ENCODE data around the gene DCD.

The DCD gene

GRCh38 chr12:54631551-54631950, 16.6 kb downstream of the DCD start:
- Mint-ChIP-seq H3K4me1 (peaks cover 6% of the 10 kb centered on the region), H3K9me3 (peaks cover 4% of the 10 kb centered on the region), H3K36me3 (no peaks in the 10 kb centered on the region), H3K27ac (no peak overlapping the region), H3K4me3 (no peak overlapping the region)
- ATAC-seq (no peak), DNase-seq (ENCODE audit: low spot score in 2 of 2) (no peak)

- H3K4me3 Mint-ChIP-seq = no peak overlapping the region
- DNase-seq (ENCODE audit: low spot score in 2 of 2) (no peak), ATAC-seq (no peak)
- no peaks in the 10 kb centered on the region for H3K36me3 Mint-ChIP-seq
- H3K9me3 Mint-ChIP-seq = peaks cover 5% of the 10 kb centered on the region
- peaks cover 6% of the 10 kb centered on the region for H3K4me1 Mint-ChIP-seq
- H3K27ac Mint-ChIP-seq = no peak overlapping the region
Measured at GRCh38 chr12:54629925-54630324, 18.2 kb downstream of the DCD start.

- H3K4me3 Mint-ChIP-seq = no peak overlapping the region
- H3K36me3 Mint-ChIP-seq = no peaks in the 10 kb centered on the region
- ATAC-seq (no peak), DNase-seq (ENCODE audit: low spot score in 2 of 2) (no peak)
- peaks cover 6% of the 10 kb centered on the region for H3K4me1 Mint-ChIP-seq
- H3K9me3 Mint-ChIP-seq = peaks cover 7% of the 10 kb centered on the region
- no peak overlapping the region for H3K27ac Mint-ChIP-seq
Measured at GRCh38 chr12:54628186-54628846, 19.8 kb downstream of the DCD start.

GRCh38 chr12:54627304-54627703, 20.9 kb downstream of the DCD start:
- ATAC-seq (no peak), DNase-seq (ENCODE audit: low spot score in 2 of 2) (no peak)
- no peak overlapping the region for H3K27ac Mint-ChIP-seq
- peaks cover 7% of the 10 kb centered on the region for H3K9me3 Mint-ChIP-seq
- no peaks in the 10 kb centered on the region for H3K36me3 Mint-ChIP-seq
- no peak overlapping the region for H3K4me3 Mint-ChIP-seq
- peaks cover 3% of the 10 kb centered on the region for H3K4me1 Mint-ChIP-seq

- DNase-seq (ENCODE audit: low spot score in 2 of 2) (no peak), ATAC-seq (no peak)
- H3K4me1 Mint-ChIP-seq = no peaks in the 10 kb centered on the region
- peaks cover 7% of the 10 kb centered on the region for H3K9me3 Mint-ChIP-seq
- H3K4me3 Mint-ChIP-seq = no peak overlapping the region
- no peak overlapping the region for H3K27ac Mint-ChIP-seq
- no peaks in the 10 kb centered on the region for H3K36me3 Mint-ChIP-seq
Measured at GRCh38 chr12:54625598-54625997, 22.6 kb downstream of the DCD start.

GRCh38 chr12:54624315-54625279, 23.6 kb downstream of the DCD start:
- Mint-ChIP-seq H3K4me3 (no peak overlapping the region), H3K4me1 (no peaks in the 10 kb centered on the region), H3K27ac (no peak overlapping the region), H3K36me3 (no peaks in the 10 kb centered on the region), H3K9me3 (peaks cover 7% of the 10 kb centered on the region)
- DNase-seq (ENCODE audit: low spot score in 2 of 2) (no peak), ATAC-seq (no peak)

GRCh38 chr12:54622463-54623183, 25.5 kb downstream of the DCD start:
- Mint-ChIP-seq H3K9me3 (peaks cover 3% of the 10 kb centered on the region), H3K36me3 (no peaks in the 10 kb centered on the region), H3K27ac (no peak overlapping the region), H3K4me1 (no peaks in the 10 kb centered on the region), H3K4me3 (no peak overlapping the region)
- ATAC-seq = no peak
- no peak for DNase-seq (ENCODE audit: low spot score in 2 of 2)

- Mint-ChIP-seq H3K36me3 (no peaks in the 10 kb centered on the region), H3K4me3 (no peak overlapping the region), H3K27ac (no peak overlapping the region), H3K4me1 (peaks cover 11% of the 10 kb centered on the region), H3K9me3 (no peaks in the 10 kb centered on the region)
- no peak for ATAC-seq
- no peak for DNase-seq (ENCODE audit: low spot score in 2 of 2)
Measured at GRCh38 chr12:54616933-54617680, 31.1 kb downstream of the DCD start.

- ATAC-seq (no peak), DNase-seq (ENCODE audit: low spot score in 2 of 2) (no peak)
- no peaks in the 10 kb centered on the region for H3K9me3 Mint-ChIP-seq
- peaks cover 9% of the 10 kb centered on the region for H3K4me1 Mint-ChIP-seq
- no peaks in the 10 kb centered on the region for H3K36me3 Mint-ChIP-seq
- H3K4me3 Mint-ChIP-seq = no peak overlapping the region
- no peak overlapping the region for H3K27ac Mint-ChIP-seq
Measured at GRCh38 chr12:54612225-54612750, 35.9 kb downstream of the DCD start.

GRCh38 chr12:54611715-54612149, 36.4 kb downstream of the DCD start:
- H3K27ac Mint-ChIP-seq = no peak overlapping the region
- DNase-seq (ENCODE audit: low spot score in 2 of 2) (no peak), ATAC-seq (no peak)
- H3K4me1 Mint-ChIP-seq = peaks cover 4% of the 10 kb centered on the region
- H3K9me3 Mint-ChIP-seq = no peaks in the 10 kb centered on the region
- no peak overlapping the region for H3K4me3 Mint-ChIP-seq
- no peaks in the 10 kb centered on the region for H3K36me3 Mint-ChIP-seq

GRCh38 chr12:54608769-54609168, 39.4 kb downstream of the DCD start:
- ATAC-seq (no peak), DNase-seq (ENCODE audit: low spot score in 2 of 2) (no peak)
- Mint-ChIP-seq H3K9me3 (no peaks in the 10 kb centered on the region), H3K4me1 (no peaks in the 10 kb centered on the region), H3K4me3 (no peak overlapping the region), H3K36me3 (no peaks in the 10 kb centered on the region), H3K27ac (no peak overlapping the region)

- Mint-ChIP-seq H3K4me3 (no peak overlapping the region), H3K36me3 (no peaks in the 10 kb centered on the region), H3K9me3 (no peaks in the 10 kb centered on the region), H3K27ac (no peak overlapping the region), H3K4me1 (no peaks in the 10 kb centered on the region)
- DNase-seq (ENCODE audit: low spot score in 2 of 2) (no peak), ATAC-seq (no peak)
Measured at GRCh38 chr12:54608156-54608555, 40.0 kb downstream of the DCD start.

- no peak overlapping the region for H3K27ac Mint-ChIP-seq
- no peak overlapping the region for H3K4me3 Mint-ChIP-seq
- H3K36me3 Mint-ChIP-seq = no peaks in the 10 kb centered on the region
- ATAC-seq = no peak
- no peaks in the 10 kb centered on the region for H3K9me3 Mint-ChIP-seq
- H3K4me1 Mint-ChIP-seq = no peaks in the 10 kb centered on the region
- DNase-seq (ENCODE audit: low spot score in 2 of 2) = no peak
Measured at GRCh38 chr12:54606556-54606955, 41.6 kb downstream of the DCD start.

GRCh38 chr12:54605138-54605970, 42.8 kb downstream of the DCD start:
- Mint-ChIP-seq H3K4me3 (no peak overlapping the region), H3K27ac (no peak overlapping the region), H3K9me3 (no peaks in the 10 kb centered on the region), H3K36me3 (no peaks in the 10 kb centered on the region), H3K4me1 (no peaks in the 10 kb centered on the region)
- DNase-seq (ENCODE audit: low spot score in 2 of 2) (no peak), ATAC-seq (no peak)
